Stomach (tissue), 19 donors: Measurements from ENCODE around the gene AADACL2. TPM values are rescaled to one million over a fixed set of nuclear protein-coding genes. Genes with fewer than 3 reads are reported as not detected.

ENCODE experiments used
- DNase-seq, 2 donors: peaks; one replicate each; pipeline versions ENCODE4 v3.0.0 to v3.0.0-alpha.2; 2013 to 2019
- H3K27ac ChIP-seq, 5 donors: fragments of 200-600 bp in 4 of 5; sonication (generic) in 4 of 5; one replicate each; pipeline ENCODE4 v1.5.1; 2013 to 2019; ENCODE audit warnings: mild to moderate bottlenecking in 1 of 5, moderate library complexity in 1 of 5
- H3K27me3 ChIP-seq, 3 donors: fragments of 200-600 bp; sonication (generic); one replicate each; pipeline ENCODE4 v1.5.1; 2017 to 2019; ENCODE audit warnings: mixed run types in 1 of 3
- H3K36me3 ChIP-seq, 4 donors: fragments of 200-600 bp; sonication (generic); 1 replicate in 3 of 4; 2 replicates in 1 of 4; pipeline ENCODE4 v1.5.1; 2016 to 2019
- H3K4me1 ChIP-seq, 4 donors: fragments of 200-600 bp; sonication (generic); one replicate each; pipeline ENCODE4 v1.5.1; 2016 to 2019
- H3K4me3 ChIP-seq, 4 donors: fragments of 200-600 bp; sonication (generic) in 3 of 4; one replicate each; pipeline ENCODE4 v1.5.1; 2016 to 2019; ENCODE audit warnings: mild to moderate bottlenecking in 1 of 4
- H3K9me3 ChIP-seq, 4 donors: fragments of 200-600 bp; sonication (generic); one replicate each; pipeline ENCODE4 v1.5.1; 2016 to 2019
- EP300 ChIP-seq: sonication (generic); formaldehyde crosslinking; IDR thresholded peaks from one replicate; pipeline ENCODE4 v1.6.1; 2017; ENCODE audit warnings: antibody characterized with exemption
- POLR2A ChIP-seq, 4 donors: fragments of 450-650 bp; IDR thresholded peaks; one replicate each; pipeline ENCODE4 v1.6.1; 2016; ENCODE audit warnings: antibody characterized with exemption in 4 of 4, control low read depth in 2 of 4, mild to moderate bottlenecking in 1 of 4, moderate library complexity in 1 of 4
- POLR2AphosphoS5 ChIP-seq, 3 donors: sonication (generic); formaldehyde crosslinking; IDR thresholded peaks; one replicate each; pipeline ENCODE4 v1.6.1; 2016; ENCODE audit warnings: antibody characterized with exemption in 3 of 3
- WGBS, 5 donors: extraction: QIAGEN DNeasy Blood & Tissue Kit in 3 of 5; methylation state at CpG; one replicate each; pipeline versions ENCODE4 v1.1.5 to v1.1.7; 2013 to 2018; 5-methylcytosine and 5-hydroxymethylcytosine counted together
- intact Hi-C: fragments of 100-400 bp; cut with DNase I; formaldehyde crosslinking; loops from one replicate; pipeline ENCODE4 v1.15.1; 2023; ENCODE audit warnings: low total_unique reads
- long read RNA-seq, 10 donors: transcript quantifications; one replicate each; lab custom pipeline, GENCODE V29; 2026
- polyA plus RNA-seq, 3 donors: library from polyadenylated mRNA; stranded (reverse); fragments of 200-250 nt; gene quantifications; one replicate each; pipeline ENCODE4 v1.2.3, GENCODE V29; 2013
- total RNA-seq, 5 donors: library from RNA; depleted of rRNA; stranded (reverse); fragments of >200 nt; gene quantifications; one replicate each; pipeline versions ENCODE4 v1.1.0 to v1.2.3, GENCODE V29; 2014 to 2016
- TF ChIP-seq, protein P1 (sequence below), 7 experiments: fragments of 450-650 bp in 4 of 7; fragments of 200-600 bp in 3 of 7; sonication (generic) in 3 of 7; IDR thresholded peaks; one replicate each; pipeline ENCODE4 v1.5.1; 2016 to 2019; ENCODE audit warnings: antibody characterized with exemption in 7 of 7, control low read depth in 2 of 7, mild to moderate bottlenecking in 1 of 7
- donor health status: healthy with polysubstance abuse.
- donor health status: Bipolar disorder and iron deficiency.
- donor health status: healthy.

AADACL2 gene
- total RNA-seq (under 1 TPM in 1 of 5 donors, not detected in 4; 0.92 TPM), polyA plus RNA-seq (not detected)
- long read RNA-seq, donor 1 = 0 reads
- long read RNA-seq, donor 2 = 0 reads
- long read RNA-seq, donor 3 = 0 reads
- long read RNA-seq, donor 4 = 0 reads
- long read RNA-seq, donor 5 = 0 reads
- long read RNA-seq, donor 6 = 0 reads
- long read RNA-seq, donor 7 = 0 reads
- long read RNA-seq, donor 8 = 0 reads
- long read RNA-seq, donor 9 = 0 reads
- long read RNA-seq, donor 10 = 0 reads

- peaks cover 0 to 5% (median 0%) of the 10 kb centered on the region in 4 donors for H3K9me3 ChIP-seq
- WGBS, 5 donors = 80 to 96% (median 88%) methylated on average over 1 of the region's 1 CpG
- H3K36me3 ChIP-seq = no peaks in the 10 kb centered on the region
- H3K4me3 ChIP-seq = no peak within 1 kb of the TSS
- intact Hi-C loops = no loop called here
- H3K27me3 ChIP-seq = no peaks in the 10 kb centered on the region
- no peak within 1 kb of the TSS for H3K27ac ChIP-seq
- H3K4me1 ChIP-seq = no peaks in the 10 kb centered on the region
- TF ChIP-seq, protein P1, sequence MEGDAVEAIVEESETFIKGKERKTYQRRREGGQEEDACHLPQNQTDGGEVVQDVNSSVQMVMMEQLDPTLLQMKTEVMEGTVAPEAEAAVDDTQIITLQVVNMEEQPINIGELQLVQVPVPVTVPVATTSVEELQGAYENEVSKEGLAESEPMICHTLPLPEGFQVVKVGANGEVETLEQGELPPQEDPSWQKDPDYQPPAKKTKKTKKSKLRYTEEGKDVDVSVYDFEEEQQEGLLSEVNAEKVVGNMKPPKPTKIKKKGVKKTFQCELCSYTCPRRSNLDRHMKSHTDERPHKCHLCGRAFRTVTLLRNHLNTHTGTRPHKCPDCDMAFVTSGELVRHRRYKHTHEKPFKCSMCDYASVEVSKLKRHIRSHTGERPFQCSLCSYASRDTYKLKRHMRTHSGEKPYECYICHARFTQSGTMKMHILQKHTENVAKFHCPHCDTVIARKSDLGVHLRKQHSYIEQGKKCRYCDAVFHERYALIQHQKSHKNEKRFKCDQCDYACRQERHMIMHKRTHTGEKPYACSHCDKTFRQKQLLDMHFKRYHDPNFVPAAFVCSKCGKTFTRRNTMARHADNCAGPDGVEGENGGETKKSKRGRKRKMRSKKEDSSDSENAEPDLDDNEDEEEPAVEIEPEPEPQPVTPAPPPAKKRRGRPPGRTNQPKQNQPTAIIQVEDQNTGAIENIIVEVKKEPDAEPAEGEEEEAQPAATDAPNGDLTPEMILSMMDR (IDR thresholded peaks at IDR 0.05) = no peak
- TF ChIP-seq POLR2A (IDR thresholded peaks at IDR 0.05) (no peak), POLR2AphosphoS5 (IDR thresholded peaks at IDR 0.05) (no peak), EP300 (no peak)
- no peak for DNase-seq
Measured at GRCh38 chr3:151733613-151734012, at the start of gene AADACL2. TSS of gene AADACL2 (plus strand) at chr3:151733927. CDS start at chr3:151734036, 109 bp downstream.

DNA sequence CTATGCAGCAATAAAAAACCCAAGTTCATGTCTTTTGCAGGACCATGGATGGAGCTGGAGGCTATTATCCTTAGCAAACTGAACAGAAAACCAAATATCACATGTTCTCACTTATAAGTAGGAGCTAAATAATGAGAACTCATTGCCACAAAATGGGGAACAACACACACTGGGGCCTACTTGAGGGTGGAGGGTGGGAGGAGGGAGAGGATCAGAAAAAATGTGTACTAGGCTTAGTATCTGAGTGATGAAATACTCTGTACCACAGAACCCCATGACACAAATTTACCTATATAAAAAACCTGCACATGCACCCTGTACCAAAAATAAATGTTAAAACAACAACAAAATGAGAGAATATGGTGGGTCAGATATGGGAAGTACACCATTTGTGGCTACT lies 49.6 kb upstream of the AADACL2 start:
- Histone ChIP-seq H3K27me3 (no peaks in the 10 kb centered on the region), H3K27ac (no peak overlapping the region), H3K9me3 (no peaks in the 10 kb centered on the region), H3K4me1 (peaks cover 0 to 10% (median 0%) of the 10 kb centered on the region in 4 donors), H3K4me3 (no peak overlapping the region), H3K36me3 (no peaks in the 10 kb centered on the region)
- TF ChIP-seq POLR2A (IDR thresholded peaks at IDR 0.05) (no peak), EP300 (no peak), POLR2AphosphoS5 (IDR thresholded peaks at IDR 0.05) (no peak)
- TF ChIP-seq, protein P1 (IDR thresholded peaks at IDR 0.05) = no peak
- DNase-seq = no peak
- intact Hi-C loops = no loop called here

GRCh38 chr3:151686257-151686656 lies 47.5 kb upstream of the AADACL2 start:
- WGBS, 5 donors = 82 to 91% (median 86%) methylated on average over 3 of the region's 3 CpGs

DNA sequence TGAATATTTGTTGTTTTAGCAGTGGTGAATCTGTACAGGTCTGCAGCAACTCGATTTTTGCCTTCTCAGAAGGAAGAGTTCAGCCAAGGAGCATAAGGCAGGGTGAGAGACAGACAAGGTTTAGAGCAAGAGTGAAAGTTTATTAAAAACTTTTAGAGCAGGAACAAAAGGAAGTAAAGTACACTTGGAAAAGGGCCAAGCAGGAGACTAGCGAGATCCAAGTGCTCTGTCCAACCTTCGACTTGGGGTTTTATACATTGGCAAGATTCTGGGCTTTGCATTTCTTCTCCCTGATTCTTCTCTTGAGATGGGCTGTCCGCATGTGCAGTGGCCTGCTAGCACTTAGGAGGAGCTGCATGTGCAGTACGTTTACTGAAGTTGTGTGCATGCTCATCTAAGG lies 46.7 kb upstream of the AADACL2 start:
- Histone ChIP-seq H3K4me3 (no peak overlapping the region), H3K27me3 (no peaks in the 10 kb centered on the region), H3K36me3 (no peaks in the 10 kb centered on the region), H3K9me3 (no peaks in the 10 kb centered on the region), H3K4me1 (peaks cover 0 to 10% (median 0%) of the 10 kb centered on the region in 4 donors), H3K27ac (no peak overlapping the region)
- intact Hi-C loops = no loop called here
- WGBS, 5 donors = 15 to 20% (median 17%) methylated on average over 5 of the region's 5 CpGs
- DNase-seq = peak in 1 of 2 donors; percentile 28
- no peak for TF ChIP-seq POLR2A (IDR thresholded peaks at IDR 0.05)
- no peak for TF ChIP-seq POLR2AphosphoS5 (IDR thresholded peaks at IDR 0.05)
- TF ChIP-seq EP300 = no peak
- TF ChIP-seq, protein P1 (IDR thresholded peaks at IDR 0.05) = no peak

More at GRCh38 chr3:151686257-151686656, 47.5 kb upstream of the AADACL2 start:
- DNase-seq = peak in 1 of 2 donors; percentile 24
- intact Hi-C loops = no loop called here
- H3K36me3 ChIP-seq = no peaks in the 10 kb centered on the region
- no peak overlapping the region for H3K27ac ChIP-seq
- no peaks in the 10 kb centered on the region for H3K27me3 ChIP-seq
- no peaks in the 10 kb centered on the region for H3K9me3 ChIP-seq
- H3K4me1 ChIP-seq = peaks cover 0 to 10% (median 0%) of the 10 kb centered on the region in 4 donors
- TF ChIP-seq, protein P1 (IDR thresholded peaks at IDR 0.05) = no peak
- TF ChIP-seq POLR2A (IDR thresholded peaks at IDR 0.05) = no peak
- TF ChIP-seq POLR2AphosphoS5 (IDR thresholded peaks at IDR 0.05) = no peak
- no peak for TF ChIP-seq EP300
- H3K4me3 ChIP-seq = no peak overlapping the region
